ENCODE measurements around the gene SPATA32. TPM values are rescaled to one million over a fixed set of nuclear protein-coding genes. Genes with fewer than 3 reads are reported as not detected.

Gene SPATA32
- total and polyA plus RNA-seq, 2 experiments from 2014 or later, result 0.45 TPM; not detected in 1

GRCh38 chr17:45222014-45222288 lies 39.9 kb downstream of the SPATA32 start:
- DNase-seq (ENCODE audit: low read depth in 1 of 2, low spot score in 1 of 2), result no peak
- no peaks in the 10 kb centered on the region for H3K36me3 ChIP-seq
- H3K4me3 ChIP-seq, result peak overlapping the region; percentile 78
- H3K27ac ChIP-seq, result no peak overlapping the region
- H3K27me3 ChIP-seq, result peaks cover 70% of the 10 kb centered on the region
- no peaks in the 10 kb centered on the region for H3K9me3 ChIP-seq (ENCODE audit: low read depth)
- H3K4me1 ChIP-seq (ENCODE audit: low read depth), result no peaks in the 10 kb centered on the region
- TF ChIP-seq CTCF (IDR thresholded peaks at IDR 0.05; ENCODE audit: low read depth, low read length), result no peak

GRCh38 chr17:45221081-45222013 lies 40.5 kb downstream of the SPATA32 start, which contains the start of gene FMNL1:
Gene FMNL1, plus strand, starts transcription at chr17:45221885. Its CDS starts 240 bp downstream, at chr17:45222125.
- Histone ChIP-seq H3K9me3 (ENCODE audit: low read depth) (no peaks in the 10 kb centered on the region), H3K4me3 (peak within 1 kb of the TSS; percentile 78), H3K27ac (no peak within 1 kb of the TSS), H3K4me1 (ENCODE audit: low read depth) (no peaks in the 10 kb centered on the region), H3K36me3 (no peaks in the 10 kb centered on the region), H3K27me3 (peaks cover 70% of the 10 kb centered on the region)
- no peak for DNase-seq (ENCODE audit: low read depth in 1 of 2, low spot score in 1 of 2)
- no peak for TF ChIP-seq CTCF (IDR thresholded peaks at IDR 0.05; ENCODE audit: low read depth, low read length)

- no peaks in the 10 kb centered on the region for H3K36me3 ChIP-seq
- H3K27me3 ChIP-seq, result peaks cover 70% of the 10 kb centered on the region
- TF ChIP-seq CTCF (IDR thresholded peaks at IDR 0.05; ENCODE audit: low read depth, low read length), result no peak
- no peaks in the 10 kb centered on the region for H3K4me1 ChIP-seq (ENCODE audit: low read depth)
- no peak for DNase-seq (ENCODE audit: low read depth in 1 of 2, low spot score in 1 of 2)
- H3K4me3 ChIP-seq, result no peak overlapping the region
- no peaks in the 10 kb centered on the region for H3K9me3 ChIP-seq (ENCODE audit: low read depth)
- H3K27ac ChIP-seq, result no peak overlapping the region
Measured at GRCh38 chr17:45220079-45220478, 41.8 kb downstream of the SPATA32 start.

GRCh38 chr17:45218895-45219661 lies 42.8 kb downstream of the SPATA32 start:
- peak; percentile 85 to 86 for DNase-seq (ENCODE audit: low read depth in 1 of 2, low spot score in 1 of 2)
- Histone ChIP-seq H3K4me3 (no peak overlapping the region), H3K9me3 (ENCODE audit: low read depth) (no peaks in the 10 kb centered on the region), H3K27me3 (peaks cover 62% of the 10 kb centered on the region), H3K4me1 (ENCODE audit: low read depth) (no peaks in the 10 kb centered on the region), H3K27ac (no peak overlapping the region), H3K36me3 (no peaks in the 10 kb centered on the region)
- peak; percentile 90 for TF ChIP-seq CTCF (IDR thresholded peaks at IDR 0.05; ENCODE audit: low read depth, low read length)

Other genes with a start within 250 kb of the SPATA32 start
- gene DCAKD, start 210.5 kb downstream of the SPATA32 start, total RNA-seq, result 113 and 141 TPM in 2 replicates
- gene DCAKD, start 210.5 kb downstream of the SPATA32 start, polyA plus RNA-seq, result 60.6 and 66.0 TPM in 2 replicates
- 83.1 and 113 TPM in 2 replicates for gene NMT1, start 200.8 kb downstream of the SPATA32 start, total RNA-seq
- gene NMT1, start 200.8 kb downstream of the SPATA32 start, polyA plus RNA-seq, result 85.2 and 92.9 TPM in 2 replicates
- gene PLCD3, start 129.6 kb downstream of the SPATA32 start, total RNA-seq, result 41.0 and 66.3 TPM in 2 replicates
- gene PLCD3, start 129.6 kb downstream of the SPATA32 start, polyA plus RNA-seq, result 36.0 and 41.7 TPM in 2 replicates
- 16.3 and 29.3 TPM in 2 replicates for gene ACBD4, start 126.4 kb downstream of the SPATA32 start, total RNA-seq
- gene ACBD4, start 126.4 kb downstream of the SPATA32 start, polyA plus RNA-seq, result 20.5 and 30.5 TPM in 2 replicates
- gene HEXIM1, start 113.6 kb downstream of the SPATA32 start, total RNA-seq, result 20.9 and 34.8 TPM in 2 replicates
- gene HEXIM1, start 113.6 kb downstream of the SPATA32 start, polyA plus RNA-seq, result 17.7 and 17.9 TPM in 2 replicates
- gene HEXIM2, start 100.2 kb downstream of the SPATA32 start, total RNA-seq, result 17.6 and 21.3 TPM in 2 replicates
- 14.5 and 22.3 TPM in 2 replicates for gene HEXIM2, start 100.2 kb downstream of the SPATA32 start, polyA plus RNA-seq
- gene FMNL1, start 40.2 kb downstream of the SPATA32 start, total RNA-seq, result 0.51 and 0.95 TPM in 2 replicates
- 0.83 and 1.2 TPM in 2 replicates for gene FMNL1, start 40.2 kb downstream of the SPATA32 start, polyA plus RNA-seq
- gene MAP3K14, start 54.9 kb upstream of the SPATA32 start, total RNA-seq, result 2.9 and 3.6 TPM in 2 replicates
- 1.3 and 3.7 TPM in 2 replicates for gene MAP3K14, start 54.9 kb upstream of the SPATA32 start, polyA plus RNA-seq
- gene ARHGAP27, start 170.8 kb upstream of the SPATA32 start, total RNA-seq, result 14.7 and 17.7 TPM in 2 replicates
- 5.6 and 12.3 TPM in 2 replicates for gene ARHGAP27, start 170.8 kb upstream of the SPATA32 start, polyA plus RNA-seq
- gene PLEKHM1, start 228.6 kb upstream of the SPATA32 start, total RNA-seq, result 16.7 and 50.8 TPM in 2 replicates
- gene PLEKHM1, start 228.6 kb upstream of the SPATA32 start, polyA plus RNA-seq, result 13.1 and 13.5 TPM in 2 replicates

All from cardiac muscle cell (in vitro differentiated cells and primary cell).